Measurements from ENCODE around the gene GLIS1.

DNA sequence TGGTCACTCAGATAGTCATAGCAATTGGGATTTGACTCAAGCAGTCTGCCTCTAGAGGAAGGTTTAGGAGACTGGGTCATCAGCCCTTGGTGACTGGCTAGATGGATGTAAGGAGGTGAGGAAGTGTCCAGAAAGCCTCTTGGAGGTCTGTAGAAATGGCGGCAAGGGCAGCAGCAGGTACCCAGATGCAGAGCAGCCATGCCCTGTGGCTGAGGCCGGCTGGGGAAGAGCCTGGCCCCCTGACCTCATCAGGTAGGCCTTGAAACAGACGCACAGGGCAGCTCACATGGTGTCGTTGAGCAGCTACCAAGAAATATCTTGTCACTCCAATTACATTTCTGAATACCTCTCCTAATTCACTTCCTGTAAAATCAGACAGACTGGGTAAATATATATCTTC is 181.6 kb downstream of the GLIS1 start:
- TF ChIP-seq, protein P1, sequence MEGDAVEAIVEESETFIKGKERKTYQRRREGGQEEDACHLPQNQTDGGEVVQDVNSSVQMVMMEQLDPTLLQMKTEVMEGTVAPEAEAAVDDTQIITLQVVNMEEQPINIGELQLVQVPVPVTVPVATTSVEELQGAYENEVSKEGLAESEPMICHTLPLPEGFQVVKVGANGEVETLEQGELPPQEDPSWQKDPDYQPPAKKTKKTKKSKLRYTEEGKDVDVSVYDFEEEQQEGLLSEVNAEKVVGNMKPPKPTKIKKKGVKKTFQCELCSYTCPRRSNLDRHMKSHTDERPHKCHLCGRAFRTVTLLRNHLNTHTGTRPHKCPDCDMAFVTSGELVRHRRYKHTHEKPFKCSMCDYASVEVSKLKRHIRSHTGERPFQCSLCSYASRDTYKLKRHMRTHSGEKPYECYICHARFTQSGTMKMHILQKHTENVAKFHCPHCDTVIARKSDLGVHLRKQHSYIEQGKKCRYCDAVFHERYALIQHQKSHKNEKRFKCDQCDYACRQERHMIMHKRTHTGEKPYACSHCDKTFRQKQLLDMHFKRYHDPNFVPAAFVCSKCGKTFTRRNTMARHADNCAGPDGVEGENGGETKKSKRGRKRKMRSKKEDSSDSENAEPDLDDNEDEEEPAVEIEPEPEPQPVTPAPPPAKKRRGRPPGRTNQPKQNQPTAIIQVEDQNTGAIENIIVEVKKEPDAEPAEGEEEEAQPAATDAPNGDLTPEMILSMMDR (IDR thresholded peaks at IDR 0.05 in 4 of 5, conservative IDR thresholded peaks at IDR 0.05 in 1 of 5) = no peak
- TF ChIP-seq POLR2A (IDR thresholded peaks at IDR 0.05) = no peak
